Measurements from ENCODE around the gene DTNBP1.

The DTNBP1 gene

DNA sequence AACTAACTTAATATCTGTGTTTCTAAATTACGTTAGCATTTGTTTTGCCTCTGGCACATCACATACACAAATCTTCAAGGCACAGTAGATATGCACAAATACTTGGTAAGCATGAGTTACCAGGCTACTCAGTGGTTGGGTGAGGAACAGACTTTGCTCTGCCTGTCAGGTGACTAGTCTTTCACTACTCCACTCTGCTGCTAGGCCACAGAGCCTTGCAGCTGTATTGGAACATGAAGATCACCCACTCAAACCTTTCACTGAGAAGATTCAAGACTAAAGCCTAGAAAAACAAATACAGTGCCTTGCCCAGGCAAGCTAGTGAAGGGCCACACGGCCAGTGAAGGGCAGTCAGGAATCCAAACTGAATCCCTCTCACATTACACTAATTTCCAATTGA is 47.0 kb downstream of the DTNBP1 start:
- TF ChIP-seq ZNF223 (tag by site-specific recombination; IDR thresholded peaks at IDR 0.05), result no peak
- TF ChIP-seq ZNF600 (tag by site-specific recombination; IDR thresholded peaks at IDR 0.05), result no peak
- TF ChIP-seq ZNF623 (tag by site-specific recombination; IDR thresholded peaks at IDR 0.05), result no peak
- TF ChIP-seq ZFP3 (tag by site-specific recombination; IDR thresholded peaks at IDR 0.05; ENCODE audit: low read depth), result no peak
- TF ChIP-seq ZBTB48 (tag by site-specific recombination; IDR thresholded peaks at IDR 0.05), result no peak
- TF ChIP-seq ZNF248 (tag by site-specific recombination; IDR thresholded peaks at IDR 0.05), result no peak
- TF ChIP-seq GLI4 (tag by site-specific recombination; IDR thresholded peaks at IDR 0.05), result no peak
- no peak for TF ChIP-seq KLF16 (tag by site-specific recombination; IDR thresholded peaks at IDR 0.05)
- no peak for TF ChIP-seq ZNF707 (tag by site-specific recombination; IDR thresholded peaks at IDR 0.05)
- TF ChIP-seq, protein P1, sequence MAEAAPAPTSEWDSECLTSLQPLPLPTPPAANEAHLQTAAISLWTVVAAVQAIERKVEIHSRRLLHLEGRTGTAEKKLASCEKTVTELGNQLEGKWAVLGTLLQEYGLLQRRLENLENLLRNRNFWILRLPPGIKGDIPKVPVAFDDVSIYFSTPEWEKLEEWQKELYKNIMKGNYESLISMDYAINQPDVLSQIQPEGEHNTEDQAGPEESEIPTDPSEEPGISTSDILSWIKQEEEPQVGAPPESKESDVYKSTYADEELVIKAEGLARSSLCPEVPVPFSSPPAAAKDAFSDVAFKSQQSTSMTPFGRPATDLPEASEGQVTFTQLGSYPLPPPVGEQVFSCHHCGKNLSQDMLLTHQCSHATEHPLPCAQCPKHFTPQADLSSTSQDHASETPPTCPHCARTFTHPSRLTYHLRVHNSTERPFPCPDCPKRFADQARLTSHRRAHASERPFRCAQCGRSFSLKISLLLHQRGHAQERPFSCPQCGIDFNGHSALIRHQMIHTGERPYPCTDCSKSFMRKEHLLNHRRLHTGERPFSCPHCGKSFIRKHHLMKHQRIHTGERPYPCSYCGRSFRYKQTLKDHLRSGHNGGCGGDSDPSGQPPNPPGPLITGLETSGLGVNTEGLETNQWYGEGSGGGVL (tag by site-specific recombination; IDR thresholded peaks at IDR 0.05), result no peak
- TF ChIP-seq SETDB1 (IDR thresholded peaks at IDR 0.05; ENCODE audit: insufficient read length, low read length), result no peak
- TF ChIP-seq ZNF510 (tag by site-specific recombination; IDR thresholded peaks at IDR 0.05; ENCODE audit: insufficient replicate concordance), result no peak
- TF ChIP-seq SALL2 (tag by site-specific recombination; IDR thresholded peaks at IDR 0.05; ENCODE audit: borderline replicate concordance), result no peak
- TF ChIP-seq, protein P2, sequence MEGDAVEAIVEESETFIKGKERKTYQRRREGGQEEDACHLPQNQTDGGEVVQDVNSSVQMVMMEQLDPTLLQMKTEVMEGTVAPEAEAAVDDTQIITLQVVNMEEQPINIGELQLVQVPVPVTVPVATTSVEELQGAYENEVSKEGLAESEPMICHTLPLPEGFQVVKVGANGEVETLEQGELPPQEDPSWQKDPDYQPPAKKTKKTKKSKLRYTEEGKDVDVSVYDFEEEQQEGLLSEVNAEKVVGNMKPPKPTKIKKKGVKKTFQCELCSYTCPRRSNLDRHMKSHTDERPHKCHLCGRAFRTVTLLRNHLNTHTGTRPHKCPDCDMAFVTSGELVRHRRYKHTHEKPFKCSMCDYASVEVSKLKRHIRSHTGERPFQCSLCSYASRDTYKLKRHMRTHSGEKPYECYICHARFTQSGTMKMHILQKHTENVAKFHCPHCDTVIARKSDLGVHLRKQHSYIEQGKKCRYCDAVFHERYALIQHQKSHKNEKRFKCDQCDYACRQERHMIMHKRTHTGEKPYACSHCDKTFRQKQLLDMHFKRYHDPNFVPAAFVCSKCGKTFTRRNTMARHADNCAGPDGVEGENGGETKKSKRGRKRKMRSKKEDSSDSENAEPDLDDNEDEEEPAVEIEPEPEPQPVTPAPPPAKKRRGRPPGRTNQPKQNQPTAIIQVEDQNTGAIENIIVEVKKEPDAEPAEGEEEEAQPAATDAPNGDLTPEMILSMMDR (tag by site-specific recombination; IDR thresholded peaks at IDR 0.05), result no peak
- TF ChIP-seq, protein P3, sequence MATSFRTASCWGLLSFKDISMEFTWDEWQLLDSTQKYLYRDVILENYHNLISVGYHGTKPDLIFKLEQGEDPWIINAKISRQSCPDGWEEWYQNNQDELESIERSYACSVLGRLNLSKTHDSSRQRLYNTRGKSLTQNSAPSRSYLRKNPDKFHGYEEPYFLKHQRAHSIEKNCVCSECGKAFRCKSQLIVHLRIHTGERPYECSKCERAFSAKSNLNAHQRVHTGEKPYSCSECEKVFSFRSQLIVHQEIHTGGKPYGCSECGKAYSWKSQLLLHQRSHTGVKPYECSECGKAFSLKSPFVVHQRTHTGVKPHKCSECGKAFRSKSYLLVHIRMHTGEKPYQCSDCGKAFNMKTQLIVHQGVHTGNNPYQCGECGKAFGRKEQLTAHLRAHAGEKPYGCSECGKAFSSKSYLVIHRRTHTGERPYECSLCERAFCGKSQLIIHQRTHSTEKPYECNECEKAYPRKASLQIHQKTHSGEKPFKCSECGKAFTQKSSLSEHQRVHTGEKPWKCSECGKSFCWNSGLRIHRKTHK (tag by site-specific recombination; IDR thresholded peaks at IDR 0.05), result no peak
- TF ChIP-seq ZNF777 (tag by site-specific recombination; IDR thresholded peaks at IDR 0.05; ENCODE audit: borderline replicate concordance), result no peak
- TF ChIP-seq, protein P4, sequence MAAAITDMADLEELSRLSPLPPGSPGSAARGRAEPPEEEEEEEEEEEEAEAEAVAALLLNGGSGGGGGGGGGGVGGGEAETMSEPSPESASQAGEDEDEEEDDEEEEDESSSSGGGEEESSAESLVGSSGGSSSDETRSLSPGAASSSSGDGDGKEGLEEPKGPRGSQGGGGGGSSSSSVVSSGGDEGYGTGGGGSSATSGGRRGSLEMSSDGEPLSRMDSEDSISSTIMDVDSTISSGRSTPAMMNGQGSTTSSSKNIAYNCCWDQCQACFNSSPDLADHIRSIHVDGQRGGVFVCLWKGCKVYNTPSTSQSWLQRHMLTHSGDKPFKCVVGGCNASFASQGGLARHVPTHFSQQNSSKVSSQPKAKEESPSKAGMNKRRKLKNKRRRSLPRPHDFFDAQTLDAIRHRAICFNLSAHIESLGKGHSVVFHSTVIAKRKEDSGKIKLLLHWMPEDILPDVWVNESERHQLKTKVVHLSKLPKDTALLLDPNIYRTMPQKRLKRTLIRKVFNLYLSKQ (tag by site-specific recombination; IDR thresholded peaks at IDR 0.05; ENCODE audit: borderline replicate concordance), result no peak
- no peak for TF ChIP-seq ZNF544 (tag by site-specific recombination; IDR thresholded peaks at IDR 0.05)
- TF ChIP-seq ZNF571 (tag by site-specific recombination; IDR thresholded peaks at IDR 0.05), result no peak
- no peak overlapping the region for H3K4me3 ChIP-seq (ENCODE audit: low read depth, low read length)
- no peak overlapping the region for H3K27ac ChIP-seq (ENCODE audit: extremely low read depth, low read depth, low read length)
- POLR2A ChIA-PET, result interaction anchor here (0.6 kb wide), 1 partner anchor 111 kb away, joined by 4 read pairs; no protein-coding TSS in a partner anchor
- H3K4me1 ChIP-seq (ENCODE audit: control insufficient read depth, insufficient read depth, low read length), result peaks cover 10% of the 10 kb centered on the region
- peaks cover 0 to 35% of the 10 kb centered on the region in 2 experiments; a peak in 2 of 3 replicates for H3K36me3 ChIP-seq (ENCODE audit: control insufficient read depth in 2 of 2, insufficient read depth in 1 of 2, low read length in 2 of 2)
- CTCF ChIA-PET, result interaction anchor here (0.6 to 2.6 kb wide), 4 partner anchors 7 to 175 kb away, joined by 3 to 14 read pairs (median 4); no protein-coding TSS in a partner anchor
- no peaks in the 10 kb centered on the region for H3K9me3 ChIP-seq (ENCODE audit: control insufficient read depth, insufficient read depth, low read depth, low read length)

DNA sequence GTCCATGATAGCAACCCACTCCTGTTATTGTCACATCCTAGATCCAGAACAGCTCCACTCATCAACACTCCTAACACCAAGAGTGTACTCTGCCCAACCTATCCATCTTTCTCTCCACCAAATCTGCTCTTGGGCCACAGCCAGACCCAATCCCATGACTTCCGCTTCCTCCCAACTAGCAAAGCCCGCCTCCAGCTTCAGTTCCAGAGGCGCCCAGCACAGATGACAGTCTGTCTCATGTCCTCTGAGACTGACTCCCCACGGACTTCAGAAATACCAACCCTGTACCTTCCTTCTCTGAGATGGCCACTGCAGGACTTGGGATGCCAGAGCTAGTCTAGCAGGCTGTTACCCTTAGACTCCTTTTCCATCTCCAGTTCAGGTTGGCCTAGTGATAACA is 48.6 kb downstream of the DTNBP1 start:
- peaks cover 7% of the 10 kb centered on the region for H3K4me1 ChIP-seq (ENCODE audit: control insufficient read depth, insufficient read depth, low read length)
- H3K27ac ChIP-seq (ENCODE audit: extremely low read depth, low read depth, low read length), result no peak overlapping the region
- peaks cover 0 to 49% of the 10 kb centered on the region in 2 experiments; a peak in 2 of 3 replicates for H3K36me3 ChIP-seq (ENCODE audit: control insufficient read depth in 2 of 2, insufficient read depth in 1 of 2, low read length in 2 of 2)
- CTCF ChIA-PET, result interaction anchor here (0.5 to 2.6 kb wide), 3 partner anchors 9 to 1794 kb away, joined by 3 to 14 read pairs (median 4); no protein-coding TSS in a partner anchor
- POLR2A ChIA-PET, result no interaction called here
- no peak overlapping the region for H3K4me3 ChIP-seq (ENCODE audit: low read depth, low read length)
- no peaks in the 10 kb centered on the region for H3K9me3 ChIP-seq (ENCODE audit: control insufficient read depth, insufficient read depth, low read depth, low read length)
- no peak for TF ChIP-seq ZNF561 (tag by site-specific recombination; IDR thresholded peaks at IDR 0.05; ENCODE audit: borderline replicate concordance)
- TF ChIP-seq, protein P5, sequence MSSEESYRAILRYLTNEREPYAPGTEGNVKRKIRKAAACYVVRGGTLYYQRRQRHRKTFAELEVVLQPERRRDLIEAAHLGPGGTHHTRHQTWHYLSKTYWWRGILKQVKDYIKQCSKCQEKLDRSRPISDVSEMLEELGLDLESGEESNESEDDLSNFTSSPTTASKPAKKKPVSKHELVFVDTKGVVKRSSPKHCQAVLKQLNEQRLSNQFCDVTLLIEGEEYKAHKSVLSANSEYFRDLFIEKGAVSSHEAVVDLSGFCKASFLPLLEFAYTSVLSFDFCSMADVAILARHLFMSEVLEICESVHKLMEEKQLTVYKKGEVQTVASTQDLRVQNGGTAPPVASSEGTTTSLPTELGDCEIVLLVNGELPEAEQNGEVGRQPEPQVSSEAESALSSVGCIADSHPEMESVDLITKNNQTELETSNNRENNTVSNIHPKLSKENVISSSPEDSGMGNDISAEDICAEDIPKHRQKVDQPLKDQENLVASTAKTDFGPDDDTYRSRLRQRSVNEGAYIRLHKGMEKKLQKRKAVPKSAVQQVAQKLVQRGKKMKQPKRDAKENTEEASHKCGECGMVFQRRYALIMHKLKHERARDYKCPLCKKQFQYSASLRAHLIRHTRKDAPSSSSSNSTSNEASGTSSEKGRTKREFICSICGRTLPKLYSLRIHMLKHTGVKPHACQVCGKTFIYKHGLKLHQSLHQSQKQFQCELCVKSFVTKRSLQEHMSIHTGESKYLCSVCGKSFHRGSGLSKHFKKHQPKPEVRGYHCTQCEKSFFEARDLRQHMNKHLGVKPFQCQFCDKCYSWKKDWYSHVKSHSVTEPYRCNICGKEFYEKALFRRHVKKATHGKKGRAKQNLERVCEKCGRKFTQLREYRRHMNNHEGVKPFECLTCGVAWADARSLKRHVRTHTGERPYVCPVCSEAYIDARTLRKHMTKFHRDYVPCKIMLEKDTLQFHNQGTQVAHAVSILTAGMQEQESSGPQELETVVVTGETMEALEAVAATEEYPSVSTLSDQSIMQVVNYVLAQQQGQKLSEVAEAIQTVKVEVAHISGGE (tag by site-specific recombination; conservative IDR thresholded peaks at IDR 0.05; ENCODE audit: low read depth), result no peak
- TF ChIP-seq ZNF707 (tag by site-specific recombination; IDR thresholded peaks at IDR 0.05), result no peak

All from HEK293 (cell line).